ENCODE measurements around the gene TP63.

DNA sequence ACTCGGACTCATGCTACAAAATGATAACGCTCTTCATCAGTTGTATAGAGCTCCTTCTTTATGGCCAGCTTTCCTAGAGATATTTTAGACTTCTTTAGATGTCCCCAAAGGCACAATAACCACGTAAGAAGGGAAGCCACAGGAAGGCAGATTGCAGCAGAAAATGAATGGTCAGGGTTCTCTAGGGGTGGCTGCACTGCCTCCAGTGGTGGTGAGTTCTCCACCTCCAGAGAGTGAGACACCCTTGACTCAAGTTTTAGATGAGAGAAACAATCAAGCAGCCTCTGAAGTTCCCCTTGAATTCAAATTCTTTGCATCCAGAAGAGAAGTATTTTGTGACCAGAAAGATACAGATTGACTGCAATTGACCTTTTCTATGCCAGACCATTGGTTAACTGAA lies 191.5 kb downstream of the TP63 start:
- TF ChIP-seq, protein P1, sequence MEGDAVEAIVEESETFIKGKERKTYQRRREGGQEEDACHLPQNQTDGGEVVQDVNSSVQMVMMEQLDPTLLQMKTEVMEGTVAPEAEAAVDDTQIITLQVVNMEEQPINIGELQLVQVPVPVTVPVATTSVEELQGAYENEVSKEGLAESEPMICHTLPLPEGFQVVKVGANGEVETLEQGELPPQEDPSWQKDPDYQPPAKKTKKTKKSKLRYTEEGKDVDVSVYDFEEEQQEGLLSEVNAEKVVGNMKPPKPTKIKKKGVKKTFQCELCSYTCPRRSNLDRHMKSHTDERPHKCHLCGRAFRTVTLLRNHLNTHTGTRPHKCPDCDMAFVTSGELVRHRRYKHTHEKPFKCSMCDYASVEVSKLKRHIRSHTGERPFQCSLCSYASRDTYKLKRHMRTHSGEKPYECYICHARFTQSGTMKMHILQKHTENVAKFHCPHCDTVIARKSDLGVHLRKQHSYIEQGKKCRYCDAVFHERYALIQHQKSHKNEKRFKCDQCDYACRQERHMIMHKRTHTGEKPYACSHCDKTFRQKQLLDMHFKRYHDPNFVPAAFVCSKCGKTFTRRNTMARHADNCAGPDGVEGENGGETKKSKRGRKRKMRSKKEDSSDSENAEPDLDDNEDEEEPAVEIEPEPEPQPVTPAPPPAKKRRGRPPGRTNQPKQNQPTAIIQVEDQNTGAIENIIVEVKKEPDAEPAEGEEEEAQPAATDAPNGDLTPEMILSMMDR (IDR thresholded peaks at IDR 0.05; ENCODE audit: insufficient read depth, low read depth, low read length) = no peak
- no peak for TF ChIP-seq EZH2 (IDR thresholded peaks at IDR 0.05; ENCODE audit: insufficient read depth, low read length)

All from astrocyte (in vitro differentiated cells and primary cell).